GM18526 (cell line): ENCODE results near the gene PPP1R13L.

Source experiments
- POLR2A ChIP-seq: IDR thresholded peaks from 3 replicates; pipeline ENCODE4 v1.6.1; 2011; ENCODE audit not compliant: insufficient read length; ENCODE audit errors: extremely low read depth

Gene PPP1R13L

GRCh38 chr19:45404557-45405434, at the start of gene PPP1R13L:
PPP1R13L (minus strand) TSS chr19:45405069; CDS start chr19:45398318, 6,751 bp downstream.
- TF ChIP-seq POLR2A = no peak

GRCh38 chr19:45451850-45452387, 47.0 kb upstream of the PPP1R13L start:
- no peak for TF ChIP-seq POLR2A

GRCh38 chr19:45451131-45451849, 46.4 kb upstream of the PPP1R13L start:
- TF ChIP-seq POLR2A = no peak

- no peak for TF ChIP-seq POLR2A
These were observed 45.1 kb upstream of the PPP1R13L start for GRCh38 chr19:45450012-45450333.

- no peak for TF ChIP-seq POLR2A
These were observed 44.0 kb upstream of the PPP1R13L start for GRCh38 chr19:45448887-45449299.

GRCh38 chr19:45448425-45448756, 43.5 kb upstream of the PPP1R13L start:
- no peak for TF ChIP-seq POLR2A

GRCh38 chr19:45446944-45447343, 42.1 kb upstream of the PPP1R13L start:
- no peak for TF ChIP-seq POLR2A

GRCh38 chr19:45446295-45446694, 41.4 kb upstream of the PPP1R13L start:
- TF ChIP-seq POLR2A = no peak

GRCh38 chr19:45445139-45445538, 40.3 kb upstream of the PPP1R13L start:
- TF ChIP-seq POLR2A = no peak

- no peak for TF ChIP-seq POLR2A
These were observed 39.6 kb upstream of the PPP1R13L start for GRCh38 chr19:45444318-45445041.

GRCh38 chr19:45443462-45444317, 38.8 kb upstream of the PPP1R13L start:
- no peak for TF ChIP-seq POLR2A

GRCh38 chr19:45442778-45443461, 38.1 kb upstream of the PPP1R13L start:
- TF ChIP-seq POLR2A = no peak

- TF ChIP-seq POLR2A = no peak
These were observed 37.5 kb upstream of the PPP1R13L start for GRCh38 chr19:45442408-45442777.
